ENCODE results near the gene ADCY7.
A peak's percentile ranks its signal among the peaks of the same experiment; 100 is the strongest.
"Not testable (repeated sequence)": the region's sequence is repeated elsewhere in the genome, so short reads cannot be mapped to it uniquely, and the experiment has no call there.

ADCY7 gene

GRCh38 chr16:50338371-50339231 lies 72.2 kb downstream of the ADCY7 start:
- DNase-seq (ENCODE audit: low read depth): peak; percentile 25

GRCh38 chr16:50340578-50340977 lies 74.2 kb downstream of the ADCY7 start:
- peak; percentile 49 for DNase-seq (ENCODE audit: low read depth)

GRCh38 chr16:50343566-50343965 lies 77.2 kb downstream of the ADCY7 start:
- not testable (repeated sequence) for DNase-seq (ENCODE audit: low read depth)

GRCh38 chr16:50345210-50345609 lies 78.9 kb downstream of the ADCY7 start:
- not testable (repeated sequence) for DNase-seq (ENCODE audit: low read depth)

GRCh38 chr16:50351116-50351515 lies 84.8 kb downstream of the ADCY7 start:
- no peak for DNase-seq (ENCODE audit: low read depth)

- no peak for DNase-seq (ENCODE audit: low read depth)
Observed at GRCh38 chr16:50351952-50352351, 85.6 kb downstream of the ADCY7 start.

GRCh38 chr16:50354082-50354481 lies 87.7 kb downstream of the ADCY7 start:
- no peak for DNase-seq (ENCODE audit: low read depth)

- DNase-seq (ENCODE audit: low read depth): no peak
Observed at GRCh38 chr16:50354629-50355456, 88.5 kb downstream of the ADCY7 start.

- DNase-seq (ENCODE audit: low read depth): no peak
Observed at GRCh38 chr16:50359626-50360025, 93.3 kb downstream of the ADCY7 start.

- DNase-seq (ENCODE audit: low read depth): peak; percentile 59
Observed at GRCh38 chr16:50360033-50360778, 93.9 kb downstream of the ADCY7 start.

- no peak for DNase-seq (ENCODE audit: low read depth)
Observed at GRCh38 chr16:50360779-50361178, 94.4 kb downstream of the ADCY7 start.

GRCh38 chr16:50363656-50364055 lies 97.3 kb downstream of the ADCY7 start:
- no peak for DNase-seq (ENCODE audit: low read depth)

- DNase-seq (ENCODE audit: low read depth): no peak
Observed at GRCh38 chr16:50365791-50366575, 99.6 kb downstream of the ADCY7 start.
